A549 (cell line): Measurements from ENCODE around the gene CD151. TPM values are rescaled to one million over a fixed set of nuclear protein-coding genes. Genes with fewer than 3 reads are reported as not detected.

ENCODE experiments used
- ATAC-seq, 2 experiments: fragments of 200-7000 bp in 1 of 2; fragments of >200 bp in 1 of 2; cut with Nextera tagmentation in 1 of 2; cut with Tn5 transposase in 1 of 2; 3 replicates each; pipeline versions ENCODE4 v1.8.0 to v1.9.1; 2018 to 2020; ENCODE audit warnings: mild to moderate bottlenecking in 1 of 2, moderate library complexity in 1 of 2
- CTCF ChIA-PET: fragments of 300-600 bp; sonication (Branson Sonifier 250); formaldehyde crosslinking; extraction: SDS; loops from one replicate; lab custom pipeline; 2021; ENCODE audit warnings: antibody characterized with exemption, inconsistent platforms; lab: Yijun Ruan, JAX
- POLR2A ChIA-PET: fragments of 350-600 bp; formaldehyde crosslinking; extraction: SDS; loops from one replicate; lab custom pipeline; 2021; ENCODE audit warnings: antibody characterized with exemption, inconsistent platforms; lab: Yijun Ruan, JAX
- DNase-seq, 2 experiments: peaks; one replicate each; pipeline versions ENCODE4 v3.0.0 to v3.0.0-alpha.2; 2011 to 2016; ENCODE audit warnings: low read depth in 1 of 2, low spot score in 1 of 2
- FAIRE-seq: peaks from 2 replicates; lab custom pipeline; 2011; peaks lifted over from hg19 to GRCh38; lab: Jason Lieb, UNC
- H3K27ac ChIP-seq, 2 experiments: fragments of >200 bp; sonication (Bioruptor Twin); formaldehyde crosslinking; 3 replicates each; pipeline ENCODE4 v1.5.1; 2016 to 2017
- H3K4me1 ChIP-seq: fragments of >200 bp; sonication (Bioruptor Twin); formaldehyde crosslinking; 3 replicates; pipeline ENCODE4 v1.6.1; 2016
- H3K4me2 ChIP-seq: fragments of >200 bp; sonication (Bioruptor Twin); formaldehyde crosslinking; 3 replicates; pipeline ENCODE4 v1.6.1; 2016
- H3K4me3 ChIP-seq: fragments of >200 bp; sonication (Bioruptor Twin); formaldehyde crosslinking; 3 replicates; pipeline ENCODE4 v1.5.1; 2016
- H3K9me3 ChIP-seq: fragments of >200 bp; sonication (Bioruptor Twin); formaldehyde crosslinking; 3 replicates; pipeline ENCODE4 v1.6.1; 2016
- BCL3 ChIP-seq: fragments of >200 bp; sonication (Bioruptor Twin); formaldehyde crosslinking; IDR thresholded peaks from 3 replicates; pipeline ENCODE4 v1.6.1; 2016
- CBX2 ChIP-seq: fragments of 200-600 bp; sonication (generic); IDR thresholded peaks from 2 replicates; pipeline ENCODE4 v1.6.1; 2016; ENCODE audit warnings: low read depth, mild to moderate bottlenecking, borderline replicate concordance
- CBX8 ChIP-seq: fragments of 200-600 bp; sonication (generic); IDR thresholded peaks from 2 replicates; pipeline ENCODE4 v1.6.1; 2016
- CEBPB ChIP-seq, 2 experiments: fragments of >200 bp in 1 of 2; sonication (Bioruptor Twin) in 1 of 2; formaldehyde crosslinking in 1 of 2; IDR thresholded peaks; 2 replicates each; pipeline ENCODE4 v1.6.1; 2012 to 2016
- EHF ChIP-seq: fragments of 250-450 bp; sonication (Bioruptor Pico); IDR thresholded peaks from 2 replicates; pipeline ENCODE4 v1.5.0; 2020; ENCODE audit warnings: mild to moderate bottlenecking
- ESRRA ChIP-seq: fragments of 150-350 bp; IDR thresholded peaks from 2 replicates; pipeline ENCODE4 v1.6.1; 2014; ENCODE audit warnings: mild to moderate bottlenecking, low read length, borderline replicate concordance
- FOSB ChIP-seq: fragments of 250-450 bp; sonication (Bioruptor Pico); IDR thresholded peaks from 2 replicates; pipeline ENCODE4 v1.5.0; 2020; ENCODE audit warnings: mild to moderate bottlenecking, moderate library complexity
- FOSL2 ChIP-seq, 2 experiments: fragments of 450-650 bp in 1 of 2; fragments of >200 bp in 1 of 2; sonication (Bioruptor Twin) in 1 of 2; formaldehyde crosslinking; IDR thresholded peaks; 2 replicates each; pipeline versions ENCODE4 v1.5.0 to v1.6.1; 2016 to 2020; ENCODE audit warnings: mild to moderate bottlenecking in 1 of 2, moderate library complexity in 1 of 2
- HDAC2 ChIP-seq: fragments of 200-600 bp; sonication (generic); IDR thresholded peaks from 2 replicates; pipeline ENCODE4 v1.6.1; 2016
- HES2 ChIP-seq: fragments of >200 bp; sonication (Bioruptor Twin); formaldehyde crosslinking; IDR thresholded peaks from 2 replicates; pipeline ENCODE4 v1.6.1; 2016
- JUN ChIP-seq, 2 experiments: fragments of >200 bp; sonication (Bioruptor Twin); formaldehyde crosslinking; IDR thresholded peaks; 2 replicates in 1 of 2; 3 replicates in 1 of 2; pipeline ENCODE4 v1.6.1; 2016 to 2017
- KDM1A ChIP-seq: fragments of 200-600 bp; sonication (generic); IDR thresholded peaks from 2 replicates; pipeline ENCODE4 v1.6.1; 2016; ENCODE audit warnings: low read depth, mild to moderate bottlenecking
- NFE2L2 ChIP-seq: fragments of 150-350 bp; conservative IDR thresholded peaks from 2 replicates; pipeline ENCODE4 v1.6.1; 2014; ENCODE audit warnings: low read length
- NR3C1 ChIP-seq: fragments of >200 bp; sonication (Bioruptor Twin); formaldehyde crosslinking; IDR thresholded peaks from 3 replicates; pipeline ENCODE4 v1.6.1; 2017
- PBX3 ChIP-seq: IDR thresholded peaks from 2 replicates; pipeline ENCODE4 v1.6.1; 2012
- POLR2A ChIP-seq: IDR thresholded peaks from 2 replicates; pipeline ENCODE4 v1.6.1; 2012; ENCODE audit warnings: mild to moderate bottlenecking, low read length
- POLR2AphosphoS2 ChIP-seq: conservative IDR thresholded peaks from 2 replicates; pipeline ENCODE4 v1.6.1; 2012; ENCODE audit warnings: low read length, improper control_type of control experiment, inconsistent platforms
- REST ChIP-seq: fragments of 200-600 bp; sonication (generic); IDR thresholded peaks from 2 replicates; pipeline ENCODE4 v1.6.1; 2016; ENCODE audit warnings: antibody characterized with exemption, mild to moderate bottlenecking, moderate library complexity
- RFX5 ChIP-seq: fragments of 450-650 bp; IDR thresholded peaks from 2 replicates; pipeline ENCODE4 v1.7.1; 2014; ENCODE audit warnings: antibody characterized with exemption, mild to moderate bottlenecking, moderate library complexity
- RNF2 ChIP-seq: fragments of 200-600 bp; sonication (generic); IDR thresholded peaks from 2 replicates; pipeline ENCODE4 v1.6.1; 2016; ENCODE audit warnings: low read depth, mild to moderate bottlenecking, antibody characterized with exemption, moderate library complexity, borderline replicate concordance
- TFCP2L1 ChIP-seq: fragments of 250-450 bp; sonication (Bioruptor Pico); IDR thresholded peaks from 2 replicates; pipeline ENCODE4 v1.5.0; 2021; ENCODE audit warnings: mild to moderate bottlenecking
- USF2 ChIP-seq: fragments of 450-650 bp; IDR thresholded peaks from 2 replicates; pipeline ENCODE4 v1.6.1; 2014; ENCODE audit warnings: antibody characterized with exemption
- ZC3H11A ChIP-seq: fragments of 450-650 bp; IDR thresholded peaks from 2 replicates; pipeline ENCODE4 v1.6.1; 2014; ENCODE audit warnings: antibody characterized with exemption, mild to moderate bottlenecking
- ZFP36 ChIP-seq: fragments of 450-650 bp; IDR thresholded peaks from 2 replicates; pipeline ENCODE4 v1.6.1; 2014; ENCODE audit warnings: borderline replicate concordance; ENCODE audit not compliant: partially characterized antibody
- ZSCAN20 ChIP-seq: fragments of 250-450 bp; sonication (Bioruptor Pico); IDR thresholded peaks from 2 replicates; pipeline ENCODE4 v1.8.0; 2022; ENCODE audit warnings: mild to moderate bottlenecking, moderate library complexity
- WGBS: methylation state at CpG from one replicate; pipeline ENCODE4 v1.1.6; 2017; ENCODE audit errors: missing lambda C conversion rate; 5-methylcytosine and 5-hydroxymethylcytosine counted together
- polyA plus RNA-seq, 4 experiments: library from polyadenylated mRNA; depleted of rRNA in 3 of 4; stranded (reverse); fragments of >200 nt; fragmentation: RNase III in 1 of 4; extraction: RNeasy Plus Mini Kit Qiagen cat#74134 plus additional on column Dnase treatment in 1 of 4; gene quantifications; 2 replicates in 3 of 4; 3 replicates in 1 of 4; pipeline ENCODE4 v1.2.3, GENCODE V29; 2011 to 2017

The CD151 gene
- polyA plus RNA-seq, 2 of the 4 experiments (the other 2 are of a cell fraction): 409 to 701 TPM

- ChIA-PET CTCF (interaction anchor here (2.5 to 5.2 kb wide), 2 partner anchors 10 to 186 kb away, joined by 10 to 25 read pairs; no protein-coding TSS in a partner anchor), POLR2A (interaction anchor here (0.9 kb wide), 1 partner anchor 625 kb away, joined by 3 read pairs; no protein-coding TSS in a partner anchor)
- H3K9me3 ChIP-seq: no peaks in the 10 kb centered on the region
- no peak for TF ChIP-seq BCL3
- no peak for TF ChIP-seq ZC3H11A
- TF ChIP-seq RNF2: no peak
- no peak for TF ChIP-seq ZSCAN20 (CRISPR knock-in tag)
- TF ChIP-seq CEBPB (IDR thresholded peaks at IDR 0.05): no peak
- no peak for TF ChIP-seq ESRRA
- TF ChIP-seq POLR2AphosphoS2: no peak
- no peak for TF ChIP-seq CBX2
- no peak for TF ChIP-seq NFE2L2
- TF ChIP-seq TFCP2L1 (CRISPR knock-in tag): no peak
- TF ChIP-seq EHF (CRISPR knock-in tag): no peak
- TF ChIP-seq RFX5: no peak
- no peak for TF ChIP-seq FOSL2 (IDR thresholded peaks at IDR 0.05)
- no peak for TF ChIP-seq FOSL2 (CRISPR knock-in tag; IDR thresholded peaks at IDR 0.05)
- TF ChIP-seq, all 56 proteins: peak for 0
- no peak for DNase-seq
- Histone ChIP-seq H3K4me1 (peaks cover 47% of the 10 kb centered on the region), H3K4me2 (no peak overlapping the region), H3K4me3 (no peak overlapping the region), H3K27ac (no peak overlapping the region)
- 71% methylated on average over 7 of the region's 11 CpGs for WGBS
- ATAC-seq: no peak
- FAIRE-seq: no peak
Measured at GRCh38 chr11:864898-865297, 32.1 kb downstream of the CD151 start.

- Histone ChIP-seq H3K27ac (peak overlapping the region in 1 of 2 experiments; percentile 24; a peak in 1 of 6 replicates), H3K4me3 (no peak overlapping the region), H3K4me1 (peaks cover 38% of the 10 kb centered on the region; the same call in 2 of the 3 replicates), H3K4me2 (no peak overlapping the region), H3K9me3 (no peaks in the 10 kb centered on the region)
- FAIRE-seq (no peak), ATAC-seq (peak in 1 of 2 experiments; percentile 0; a peak in 1 of 6 replicates), DNase-seq (no peak)
- ChIA-PET POLR2A (no interaction called here), CTCF (interaction anchor here (0.8 to 5.2 kb wide), 5 partner anchors 8 to 185 kb away, joined by 3 to 25 read pairs (median 10); partner anchors contain the start of gene AP2A2)
- 75% methylated on average over 26 of the region's 41 CpGs for WGBS
- TF ChIP-seq KDM1A (no peak), POLR2A (no peak), HDAC2 (no peak), HES2 (no peak), ZFP36 (no peak), FOSB (CRISPR knock-in tag) (no peak), USF2 (no peak), CBX8 (no peak), NR3C1 (no peak), PBX3 (peak; percentile 17; the same call in 1 of the 2 replicates), NFE2L2 (no peak), REST (no peak), CBX2 (no peak), JUN (IDR thresholded peaks at IDR 0.05) (peak in 1 of 2 experiments; percentile 18; a peak in 1 of 5 replicates)
Measured at GRCh38 chr11:865462-866430, 33.0 kb downstream of the CD151 start.
